ENCODE data around the gene CDKN2C. TPM values are rescaled to one million over a fixed set of nuclear protein-coding genes. Genes with fewer than 3 reads are reported as not detected.

The CDKN2C gene
- total RNA-seq, 1 donor from 2014 or later: 22.8 TPM

DNA sequence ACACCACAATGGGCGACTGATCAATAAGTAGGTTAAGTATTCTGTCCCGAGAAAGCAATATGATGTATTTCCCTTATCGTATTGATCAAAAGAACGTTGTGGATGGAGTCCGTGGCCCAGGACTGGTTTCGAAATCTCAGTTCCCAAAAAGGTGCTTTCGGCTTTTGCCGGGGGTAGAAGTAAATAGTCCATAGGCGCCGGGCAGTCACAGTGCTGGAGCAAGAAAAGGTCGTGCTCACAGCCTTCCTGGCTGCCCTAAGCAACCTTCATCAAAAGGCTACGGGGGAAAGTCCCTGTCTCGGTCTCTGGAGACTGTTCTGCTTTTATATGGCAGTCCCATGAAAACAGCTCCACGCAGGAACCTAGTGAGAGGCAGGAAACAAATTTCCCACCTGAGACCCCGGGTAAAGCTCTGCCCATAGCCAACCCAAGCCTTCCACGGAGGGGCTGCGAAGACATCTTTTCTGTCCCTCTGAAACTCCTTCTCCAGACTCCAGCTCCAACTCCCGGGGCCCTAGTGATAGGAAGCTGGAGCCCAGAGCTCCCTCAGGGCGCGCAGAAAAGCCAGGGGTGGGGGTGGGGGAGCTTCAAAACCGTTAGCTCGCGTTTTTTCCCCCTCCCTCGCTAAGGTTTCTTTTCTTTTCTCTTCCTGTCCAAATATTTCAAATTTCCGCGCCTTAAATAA lies 7.0 kb downstream of the CDKN2C start:
- TF ChIP-seq, protein P1, sequence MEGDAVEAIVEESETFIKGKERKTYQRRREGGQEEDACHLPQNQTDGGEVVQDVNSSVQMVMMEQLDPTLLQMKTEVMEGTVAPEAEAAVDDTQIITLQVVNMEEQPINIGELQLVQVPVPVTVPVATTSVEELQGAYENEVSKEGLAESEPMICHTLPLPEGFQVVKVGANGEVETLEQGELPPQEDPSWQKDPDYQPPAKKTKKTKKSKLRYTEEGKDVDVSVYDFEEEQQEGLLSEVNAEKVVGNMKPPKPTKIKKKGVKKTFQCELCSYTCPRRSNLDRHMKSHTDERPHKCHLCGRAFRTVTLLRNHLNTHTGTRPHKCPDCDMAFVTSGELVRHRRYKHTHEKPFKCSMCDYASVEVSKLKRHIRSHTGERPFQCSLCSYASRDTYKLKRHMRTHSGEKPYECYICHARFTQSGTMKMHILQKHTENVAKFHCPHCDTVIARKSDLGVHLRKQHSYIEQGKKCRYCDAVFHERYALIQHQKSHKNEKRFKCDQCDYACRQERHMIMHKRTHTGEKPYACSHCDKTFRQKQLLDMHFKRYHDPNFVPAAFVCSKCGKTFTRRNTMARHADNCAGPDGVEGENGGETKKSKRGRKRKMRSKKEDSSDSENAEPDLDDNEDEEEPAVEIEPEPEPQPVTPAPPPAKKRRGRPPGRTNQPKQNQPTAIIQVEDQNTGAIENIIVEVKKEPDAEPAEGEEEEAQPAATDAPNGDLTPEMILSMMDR (IDR thresholded peaks at IDR 0.05): no peak
- TF ChIP-seq POLR2AphosphoS5 (IDR thresholded peaks at IDR 0.05; ENCODE audit: insufficient read depth in 1 of 2, low read depth in 1 of 2): no peak
- no peak for TF ChIP-seq POLR2A (IDR thresholded peaks at IDR 0.05)
- Histone ChIP-seq H3K27ac (peak overlapping the region; percentile 96), H3K9me3 (no peaks in the 10 kb centered on the region), H3K27me3 (no peaks in the 10 kb centered on the region), H3K4me1 (no peaks in the 10 kb centered on the region), H3K4me3 (peak overlapping the region; percentile 87 to 89), H3K36me3 (no peaks in the 10 kb centered on the region)
- DNase-seq (ENCODE audit: extremely low spot score in 2 of 2): no peak
- intact Hi-C loops (cut with DNase I): no loop called here

DNA sequence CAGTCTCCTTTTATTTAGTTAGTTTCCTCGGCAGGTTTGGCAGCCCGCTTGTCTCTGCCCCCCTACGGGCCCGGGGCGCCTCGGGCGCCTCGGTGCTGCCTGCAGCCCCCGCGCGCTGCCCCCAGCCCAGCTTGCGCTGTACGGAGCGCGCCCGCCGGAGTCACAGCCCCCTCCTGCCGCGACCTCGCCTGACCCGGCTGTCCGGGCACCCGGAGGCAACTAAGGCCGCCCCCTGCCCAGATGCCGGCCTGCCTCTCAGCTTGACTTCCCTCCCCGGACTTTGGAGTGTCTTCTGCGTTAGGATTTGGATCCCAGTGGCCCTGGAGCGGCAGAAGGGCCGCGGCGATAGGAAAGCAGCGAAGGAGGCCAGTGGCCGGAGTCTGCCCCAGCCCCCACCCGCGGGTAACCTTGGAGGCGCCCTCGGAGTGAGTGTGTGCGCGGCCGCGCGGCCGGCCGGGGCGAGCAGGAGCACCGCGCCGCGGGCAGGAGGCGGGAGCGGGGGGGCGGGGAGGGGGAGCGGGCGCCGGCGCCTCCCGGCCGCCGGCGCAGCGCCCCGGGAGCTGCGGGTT lies 7.6 kb downstream of the CDKN2C start:
- DNase-seq (ENCODE audit: extremely low spot score in 2 of 2): no peak
- H3K4me1 ChIP-seq: no peaks in the 10 kb centered on the region
- intact Hi-C loops (cut with DNase I): no loop called here
- peak in 1 of 2 donors; percentile 60 for TF ChIP-seq POLR2AphosphoS5 (IDR thresholded peaks at IDR 0.05; ENCODE audit: insufficient read depth in 1 of 2, low read depth in 1 of 2)
- TF ChIP-seq POLR2A (IDR thresholded peaks at IDR 0.05): no peak
- TF ChIP-seq, protein P1 (IDR thresholded peaks at IDR 0.05): no peak
- peak overlapping the region; percentile 87 to 89 for H3K4me3 ChIP-seq
- H3K27ac ChIP-seq: peak overlapping the region; percentile 96
- H3K9me3 ChIP-seq: no peaks in the 10 kb centered on the region
- no peaks in the 10 kb centered on the region for H3K27me3 ChIP-seq
- no peaks in the 10 kb centered on the region for H3K36me3 ChIP-seq

DNA sequence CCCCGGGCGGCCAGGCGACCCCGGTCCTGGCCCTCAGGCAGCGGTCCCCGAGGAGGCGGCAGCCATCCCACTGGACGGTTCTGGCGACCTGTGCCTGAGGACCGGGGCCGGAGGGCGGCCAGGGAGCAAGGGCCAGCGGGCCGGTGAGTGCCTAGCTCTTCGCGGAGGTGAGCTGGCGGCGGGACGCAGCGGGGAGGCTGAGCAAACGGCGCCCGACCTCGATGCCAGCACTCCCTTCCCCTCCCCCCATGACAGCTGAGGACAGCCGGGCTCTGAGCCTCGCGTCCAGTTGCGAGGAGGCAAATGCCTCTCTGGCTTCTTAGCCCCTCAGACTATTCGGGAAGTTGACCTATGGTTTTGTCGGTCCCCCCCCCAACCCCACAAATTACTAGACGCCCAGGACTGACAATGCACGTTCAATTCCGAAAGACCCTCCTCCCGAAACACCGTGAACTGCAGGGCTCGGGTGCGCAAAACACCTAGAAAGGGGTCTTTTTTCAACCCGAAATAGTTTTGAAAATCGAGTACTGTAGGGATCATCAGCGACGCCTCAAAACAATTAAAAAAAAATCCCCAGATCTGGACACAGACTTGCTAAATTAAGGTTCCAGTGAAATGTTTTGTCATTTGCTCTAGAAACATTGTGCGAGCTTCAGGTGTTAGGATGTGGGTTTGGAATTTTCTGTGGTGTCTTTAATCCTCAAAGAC lies 8.3 kb downstream of the CDKN2C start:
- no peaks in the 10 kb centered on the region for H3K27me3 ChIP-seq
- TF ChIP-seq POLR2A (IDR thresholded peaks at IDR 0.05): peak in 1 of 2 donors; percentile 1
- TF ChIP-seq POLR2AphosphoS5 (IDR thresholded peaks at IDR 0.05; ENCODE audit: insufficient read depth in 1 of 2, low read depth in 1 of 2): peak in 1 of 2 donors; percentile 29
- TF ChIP-seq, protein P1 (IDR thresholded peaks at IDR 0.05): no peak
- no peaks in the 10 kb centered on the region for H3K4me1 ChIP-seq
- no peak for DNase-seq (ENCODE audit: extremely low spot score in 2 of 2)
- H3K9me3 ChIP-seq: no peaks in the 10 kb centered on the region
- intact Hi-C loops (cut with DNase I): no loop called here
- H3K27ac ChIP-seq: peak overlapping the region; percentile 96
- H3K36me3 ChIP-seq: no peaks in the 10 kb centered on the region
- peak overlapping the region; percentile 87 to 89 for H3K4me3 ChIP-seq

DNA sequence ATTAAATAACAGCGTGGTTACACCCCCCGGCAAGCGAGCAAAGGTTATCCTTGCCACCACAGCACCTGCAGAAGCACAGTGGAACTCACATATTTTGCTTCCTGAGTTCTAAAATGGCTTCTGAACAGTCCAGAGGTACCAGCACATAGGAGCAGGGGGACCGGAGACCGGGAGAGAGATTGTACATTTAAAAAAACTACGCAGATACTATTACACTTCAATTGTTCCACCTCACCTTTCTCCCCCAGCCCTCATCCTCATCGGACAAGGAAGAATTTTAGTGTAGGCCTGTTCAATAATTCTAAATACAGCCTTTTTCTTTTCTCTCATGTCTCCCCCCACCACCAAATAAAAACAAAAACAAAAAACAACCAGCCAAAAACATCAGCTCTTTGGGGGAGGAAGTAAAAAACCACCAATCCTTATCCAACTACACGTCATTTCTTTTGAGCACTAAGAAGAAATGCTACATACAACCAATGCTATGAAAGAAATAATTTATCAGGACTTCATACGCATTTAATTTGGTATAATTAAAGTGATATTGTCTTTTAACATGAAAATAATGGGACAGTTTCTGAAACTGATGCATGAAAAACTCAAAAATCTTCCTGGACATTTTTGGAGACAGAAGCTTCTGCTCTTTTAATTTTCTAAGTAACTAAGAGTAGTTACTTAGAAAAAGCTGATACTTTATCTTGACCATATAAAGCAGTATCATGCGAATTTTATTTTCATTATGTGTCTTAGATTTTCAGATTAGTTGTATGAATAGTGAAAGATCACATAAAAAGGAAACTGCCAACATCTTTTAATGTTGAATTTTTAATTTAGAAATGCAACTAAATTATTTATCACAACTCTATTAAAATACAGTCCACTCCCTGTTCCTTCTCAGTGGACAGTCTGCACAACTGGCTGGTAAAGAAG lies 9.1 kb downstream of the CDKN2C start:
- intact Hi-C loops (cut with DNase I): no loop called here

More for the DNA sequence above, 9.1 kb downstream of the CDKN2C start:
- no peaks in the 10 kb centered on the region for H3K4me1 ChIP-seq
- H3K36me3 ChIP-seq: no peaks in the 10 kb centered on the region
- no peaks in the 10 kb centered on the region for H3K9me3 ChIP-seq
- TF ChIP-seq, protein P1 (IDR thresholded peaks at IDR 0.05): no peak
- TF ChIP-seq POLR2A (IDR thresholded peaks at IDR 0.05) (no peak), POLR2AphosphoS5 (IDR thresholded peaks at IDR 0.05; ENCODE audit: insufficient read depth in 1 of 2, low read depth in 1 of 2) (no peak)
- DNase-seq (ENCODE audit: extremely low spot score in 2 of 2): no peak
- H3K27me3 ChIP-seq: no peaks in the 10 kb centered on the region
- peak overlapping the region; percentile 87 to 89 for H3K4me3 ChIP-seq
- peak overlapping the region; percentile 96 for H3K27ac ChIP-seq

All from vagina (tissue), 2 donors.